Pancreas (tissue), 10 donors: ENCODE results near the gene MTA2. TPM values are rescaled to one million over a fixed set of nuclear protein-coding genes. Genes with fewer than 3 reads are reported as not detected.
"Not testable (repeated sequence)": the region's sequence is repeated elsewhere in the genome, so short reads cannot be mapped to it uniquely, and the experiment has no call there.

Experiments
- ATAC-seq, 4 donors: fragments of 200-7000 bp; cut with Tn5 transposase; one replicate each; pipeline versions ENCODE4 v1.8.0 to v1.9.1; 2020; ENCODE audit warnings: mild to moderate bottlenecking in 4 of 4, moderate library complexity in 4 of 4
- DNase-seq, 6 donors: peaks; one replicate each; pipeline ENCODE4 v3.0.0-alpha.2; 2020
- FAIRE-seq: peaks from 2 replicates; lab custom pipeline; 2012; peaks lifted over from hg19 to GRCh38; lab: Jason Lieb, UNC
- H3K27ac ChIP-seq, 4 donors: fragments of 200-600 bp; sonication (generic); 1 replicate in 3 of 4; 2 replicates in 1 of 4; pipeline versions ENCODE4 v1.5.0 to v1.8.0; 2020
- H3K27me3 ChIP-seq, 4 donors: fragments of 200-600 bp; one replicate each; pipeline ENCODE4 v1.8.0; 2021
- H3K36me3 ChIP-seq, 3 donors: fragments of 200-600 bp; sonication (generic) in 1 of 3; one replicate each; pipeline versions ENCODE4 v1.5.0 to v1.8.0; 2020 to 2021
- H3K4me1 ChIP-seq, 3 donors: fragments of 200-600 bp; one replicate each; pipeline ENCODE4 v1.8.0; 2021
- H3K4me3 ChIP-seq, 4 donors: fragments of 200-600 bp; sonication (generic) in 2 of 4; one replicate each; pipeline versions ENCODE4 v1.5.0 to v1.8.0; 2020 to 2021
- H3K9me3 ChIP-seq, 4 donors: fragments of 200-600 bp; one replicate each; pipeline ENCODE4 v1.8.0; 2021
- WGBS, 2 donors: extraction: QIAGEN DNeasy Blood & Tissue Kit; methylation state at CpG; one replicate each; pipeline ENCODE4 v1.1.7; 2013; 5-methylcytosine and 5-hydroxymethylcytosine counted together
- intact Hi-C, 3 donors: fragments of 100-400 bp; cut with DNase I; formaldehyde crosslinking; loops; one replicate each; pipeline versions ENCODE4 v1.11.1 to v1.14.2; 2022
- polyA plus RNA-seq, 2 donors: library from polyadenylated mRNA; stranded (reverse); fragments of 200-250 nt; gene quantifications; one replicate each; pipeline ENCODE4 v1.2.3, GENCODE V29; 2013
- total RNA-seq, 6 donors: library from RNA; stranded (reverse); fragmentation: NEBNext Ultra II Directional in 4 of 6; extraction: Animal tissue kit (Norgen Biotek cat#: 25700) in 4 of 6; gene quantifications; one replicate each; pipeline versions ENCODE4 v1.2.1 to v1.2.4, GENCODE V29; 2021 to 2023
- TF ChIP-seq, protein P1 (sequence below), 4 donors: fragments of 200-600 bp; sonication (generic) in 3 of 4; IDR thresholded peaks; one replicate each; pipeline versions ENCODE4 v1.5.0 to v1.8.0; 2021; ENCODE audit warnings: antibody characterized with exemption in 4 of 4
- donor health status: healthy with polysubstance abuse.
- donor health status: DM: no; HTN: no; CAD: no; lungs with moderate emphysema.
- donor health status: DM: no; HTN: no; CAD: no.
- donor health status: control.
- donor health status: control.
- donor health status: Bipolar disorder and iron deficiency.
- donor health status: DM: yes; HTN: yes; CAD: no.
- donor health status: DM: no; HTN: no; CAD: no.
- donor health status: DM: no; HTN: no; CAD: no.
- donor health status: DM: yes; HTN: yes; CAD: no.

The MTA2 gene
- total RNA-seq (10 to 100 TPM; 14.7 to 35.6 (median 23.0) TPM), polyA plus RNA-seq (10 to 100 TPM; 28.7 to 42.3 TPM)

DNA sequence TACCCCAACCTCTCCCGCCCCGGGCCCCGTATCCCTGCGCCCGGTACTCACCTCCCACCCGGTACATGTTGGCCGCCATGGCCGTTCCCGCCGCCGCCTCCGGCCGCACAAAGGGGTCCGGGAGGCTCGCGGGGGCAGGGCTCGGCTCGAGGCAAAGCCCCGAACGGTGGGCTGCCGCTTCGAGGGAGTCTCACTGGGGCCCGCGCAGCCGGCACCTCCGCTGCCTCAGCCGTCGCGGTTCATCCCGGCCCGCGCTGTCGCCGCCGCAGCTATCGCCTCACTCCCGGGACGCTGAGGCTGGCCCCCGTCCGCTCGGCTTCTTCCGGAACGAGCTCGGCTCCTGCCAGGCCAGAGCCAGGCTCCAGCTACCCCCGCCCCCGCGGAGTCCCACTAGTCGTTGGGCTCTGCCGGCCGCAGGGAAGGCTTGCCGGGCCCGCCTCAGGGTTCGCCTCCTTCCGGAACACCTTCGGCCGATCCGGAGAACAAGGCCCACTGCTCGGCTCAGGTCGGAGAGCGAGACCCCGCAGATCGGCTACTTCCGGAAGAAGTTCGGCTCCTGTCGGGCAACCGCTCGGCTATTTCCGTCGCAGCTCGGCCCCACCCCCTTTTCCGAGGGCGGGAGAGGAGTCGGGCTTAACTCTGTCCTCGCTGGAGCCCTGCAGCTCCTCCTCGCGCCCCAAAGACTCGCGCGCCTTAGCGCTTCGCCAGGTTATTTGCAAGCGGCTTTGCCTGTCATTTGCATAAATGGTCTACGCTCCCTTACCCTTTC lies at the start of gene MTA2:
TSS of gene MTA2 (minus strand) at position 494 of the 769 bp plus-strand sequence. CDS start at position 79, 415 bp downstream.
- H3K4me3 ChIP-seq, result peak within 1 kb of the TSS; percentile 84 to 96 (median 90)
- H3K27me3 ChIP-seq, result no peaks in the 10 kb centered on the region
- H3K4me1 ChIP-seq, result peaks cover 0 to 14% (median 11%) of the 10 kb centered on the region in 3 donors
- FAIRE-seq, result peak; percentile 34
- peak within 1 kb of the TSS; percentile 74 to 94 (median 88) for H3K27ac ChIP-seq
- peak; percentile 90 to 94 (median 90) for ATAC-seq
- H3K36me3 ChIP-seq, result peaks cover 0 to 26% (median 13%) of the 10 kb centered on the region in 3 donors
- peak; percentile 97 to 100 (median 98) for DNase-seq
- TF ChIP-seq, protein P1, sequence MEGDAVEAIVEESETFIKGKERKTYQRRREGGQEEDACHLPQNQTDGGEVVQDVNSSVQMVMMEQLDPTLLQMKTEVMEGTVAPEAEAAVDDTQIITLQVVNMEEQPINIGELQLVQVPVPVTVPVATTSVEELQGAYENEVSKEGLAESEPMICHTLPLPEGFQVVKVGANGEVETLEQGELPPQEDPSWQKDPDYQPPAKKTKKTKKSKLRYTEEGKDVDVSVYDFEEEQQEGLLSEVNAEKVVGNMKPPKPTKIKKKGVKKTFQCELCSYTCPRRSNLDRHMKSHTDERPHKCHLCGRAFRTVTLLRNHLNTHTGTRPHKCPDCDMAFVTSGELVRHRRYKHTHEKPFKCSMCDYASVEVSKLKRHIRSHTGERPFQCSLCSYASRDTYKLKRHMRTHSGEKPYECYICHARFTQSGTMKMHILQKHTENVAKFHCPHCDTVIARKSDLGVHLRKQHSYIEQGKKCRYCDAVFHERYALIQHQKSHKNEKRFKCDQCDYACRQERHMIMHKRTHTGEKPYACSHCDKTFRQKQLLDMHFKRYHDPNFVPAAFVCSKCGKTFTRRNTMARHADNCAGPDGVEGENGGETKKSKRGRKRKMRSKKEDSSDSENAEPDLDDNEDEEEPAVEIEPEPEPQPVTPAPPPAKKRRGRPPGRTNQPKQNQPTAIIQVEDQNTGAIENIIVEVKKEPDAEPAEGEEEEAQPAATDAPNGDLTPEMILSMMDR (IDR thresholded peaks at IDR 0.05), result no peak
- H3K9me3 ChIP-seq, result no peaks in the 10 kb centered on the region
- intact Hi-C loops, result no loop called here
- WGBS, 2 donors, result 0% methylated on average over 78 to 83 of the region's 83 CpGs

DNA sequence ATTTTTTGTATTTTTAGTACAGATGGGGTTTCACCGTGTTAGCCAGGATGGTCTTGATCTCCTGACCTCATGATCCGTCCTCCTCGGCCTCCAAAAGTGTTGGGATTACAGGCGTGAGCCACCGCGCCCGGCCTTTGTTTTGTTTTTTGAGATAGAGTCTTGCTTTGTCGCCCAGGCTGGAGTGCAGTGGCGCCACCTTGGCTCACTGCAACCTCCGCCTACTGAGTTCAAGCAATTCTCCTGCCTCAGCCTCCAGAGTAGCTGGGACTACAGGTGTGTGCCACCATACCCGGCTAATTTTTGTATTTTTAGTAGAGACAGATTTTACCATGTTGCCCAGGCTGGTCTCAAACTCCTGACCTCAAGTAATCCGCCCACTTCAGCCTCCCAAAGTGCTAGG lies 48.6 kb upstream of the MTA2 start:
- intact Hi-C loops, H3K27ac ChIP-seq, H3K9me3 ChIP-seq, DNase-seq, ATAC-seq, H3K27me3 ChIP-seq, FAIRE-seq, H3K4me3 ChIP-seq: not testable (repeated sequence)
- H3K36me3 ChIP-seq, result peaks cover 0 to 14% (median 3%) of the 10 kb centered on the region in 3 donors
- H3K4me1 ChIP-seq, result peaks cover 0 to 15% (median 14%) of the 10 kb centered on the region in 3 donors
- WGBS, 2 donors, result 92 to 97% methylated on average over 12 of the region's 12 CpGs

DNA sequence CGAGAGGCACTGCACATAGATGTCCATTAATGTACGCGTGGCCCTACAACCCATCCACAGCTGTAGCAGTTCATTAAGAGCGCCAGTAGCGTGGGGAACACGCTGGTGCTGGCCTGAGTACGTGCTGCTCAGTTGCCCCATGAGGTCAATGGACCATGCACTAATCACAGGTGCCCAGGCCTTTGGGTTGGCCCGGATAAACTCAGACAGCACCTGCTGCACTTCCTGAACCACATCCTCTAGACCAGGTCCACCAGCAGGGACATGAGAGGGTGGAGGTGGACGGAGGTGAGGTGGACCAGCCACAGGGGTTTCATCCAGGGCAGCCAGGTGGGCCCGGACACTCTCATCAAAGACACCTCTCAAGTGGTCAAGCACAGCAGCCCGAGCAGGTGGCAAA lies 47.8 kb upstream of the MTA2 start:
- H3K27me3 ChIP-seq, result no peaks in the 10 kb centered on the region
- H3K27ac ChIP-seq, result no peak overlapping the region
- 89 to 90% methylated on average over 11 of the region's 11 CpGs for WGBS, 2 donors
- DNase-seq (no peak), ATAC-seq (no peak), FAIRE-seq (no peak)
- no peak overlapping the region for H3K4me3 ChIP-seq
- H3K36me3 ChIP-seq, result peaks cover 0 to 14% (median 3%) of the 10 kb centered on the region in 3 donors
- intact Hi-C loops, result no loop called here
- H3K4me1 ChIP-seq, result peaks cover 6 to 21% (median 16%) of the 10 kb centered on the region in 3 donors
- TF ChIP-seq, protein P1 (IDR thresholded peaks at IDR 0.05), result no peak
- no peaks in the 10 kb centered on the region for H3K9me3 ChIP-seq

DNA sequence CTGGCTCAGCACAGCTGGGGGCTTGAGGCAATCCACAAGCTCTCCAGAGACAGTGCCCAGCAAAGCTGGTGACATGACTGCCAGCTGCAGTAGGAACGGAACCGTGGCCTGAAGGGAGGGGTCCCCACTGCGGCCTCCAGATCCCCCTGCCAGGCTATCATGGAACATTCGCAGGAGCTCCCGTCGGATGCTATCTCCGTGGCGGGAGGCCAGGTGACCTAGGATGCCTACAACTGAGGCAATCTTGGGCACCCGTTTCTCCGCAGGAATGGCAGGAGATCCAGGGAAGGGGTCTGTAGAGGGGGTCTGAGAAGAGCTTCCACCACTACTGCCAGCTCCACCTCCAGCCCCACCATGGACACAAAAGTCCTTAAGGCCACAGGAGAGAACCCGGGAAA lies 47.3 kb upstream of the MTA2 start:
- Histone ChIP-seq H3K27ac (no peak overlapping the region), H3K9me3 (no peaks in the 10 kb centered on the region), H3K27me3 (no peaks in the 10 kb centered on the region), H3K4me1 (peaks cover 6 to 21% (median 16%) of the 10 kb centered on the region in 3 donors), H3K36me3 (peaks cover 0 to 14% (median 3%) of the 10 kb centered on the region in 3 donors), H3K4me3 (no peak overlapping the region)
- no peak for ATAC-seq
- no peak for FAIRE-seq
- peak in 2 of 6 donors; percentile 24 to 43 for DNase-seq
- TF ChIP-seq, protein P1 (IDR thresholded peaks at IDR 0.05), result no peak
- 86 to 90% methylated on average over 11 of the region's 11 CpGs for WGBS, 2 donors
- intact Hi-C loops, result no loop called here

DNA sequence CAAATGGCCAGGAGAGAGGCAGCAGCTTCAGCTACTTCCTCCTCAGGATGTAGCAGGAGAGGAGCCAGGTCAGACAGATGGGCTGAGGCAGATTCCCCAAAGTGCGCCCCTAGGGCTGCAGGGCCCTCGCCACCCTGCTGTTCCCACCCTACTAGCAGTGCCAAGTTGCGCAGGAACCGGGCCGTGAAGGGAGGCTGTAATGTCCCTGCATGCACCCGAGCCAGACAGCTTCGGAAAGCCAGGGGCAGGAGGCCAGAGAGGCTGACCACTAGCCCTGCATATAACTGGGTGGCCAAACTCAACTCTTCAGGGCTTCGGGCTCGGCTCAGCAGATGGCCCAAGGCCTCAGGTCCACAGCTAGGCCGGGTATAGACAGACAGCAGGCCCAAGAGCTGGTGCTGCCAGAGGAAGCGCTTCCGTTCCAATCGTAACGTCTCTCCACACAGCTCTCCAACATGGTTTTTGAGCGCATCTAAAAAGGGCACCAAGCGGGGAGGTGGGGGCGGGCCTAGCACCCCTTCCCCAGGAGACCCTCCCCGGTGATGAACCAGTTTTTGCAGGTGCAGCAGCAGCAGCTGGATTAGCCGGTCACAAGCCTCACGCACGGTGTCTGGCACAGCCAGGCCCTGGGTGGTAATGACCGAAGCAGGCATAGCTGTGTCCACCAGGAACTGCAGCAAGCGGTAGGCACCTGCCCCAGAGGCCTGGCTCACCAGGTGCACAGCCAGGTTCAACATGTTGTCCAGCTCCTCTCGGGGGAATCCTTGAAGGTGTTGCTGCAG lies 46.7 kb upstream of the MTA2 start:
- ATAC-seq (no peak), DNase-seq (peak in 1 of 6 donors; percentile 42), FAIRE-seq (no peak)
- Histone ChIP-seq H3K36me3 (peaks cover 0 to 14% (median 3%) of the 10 kb centered on the region in 3 donors), H3K4me3 (no peak overlapping the region), H3K4me1 (peaks cover 6 to 21% (median 16%) of the 10 kb centered on the region in 3 donors), H3K27me3 (no peaks in the 10 kb centered on the region), H3K9me3 (no peaks in the 10 kb centered on the region), H3K27ac (no peak overlapping the region)
- TF ChIP-seq, protein P1 (IDR thresholded peaks at IDR 0.05), result no peak
- 89 to 94% methylated on average over 24 of the region's 24 CpGs for WGBS, 2 donors
- intact Hi-C loops, result no loop called here
